Measurements from ENCODE around the gene KIF25.

Gene KIF25

DNA sequence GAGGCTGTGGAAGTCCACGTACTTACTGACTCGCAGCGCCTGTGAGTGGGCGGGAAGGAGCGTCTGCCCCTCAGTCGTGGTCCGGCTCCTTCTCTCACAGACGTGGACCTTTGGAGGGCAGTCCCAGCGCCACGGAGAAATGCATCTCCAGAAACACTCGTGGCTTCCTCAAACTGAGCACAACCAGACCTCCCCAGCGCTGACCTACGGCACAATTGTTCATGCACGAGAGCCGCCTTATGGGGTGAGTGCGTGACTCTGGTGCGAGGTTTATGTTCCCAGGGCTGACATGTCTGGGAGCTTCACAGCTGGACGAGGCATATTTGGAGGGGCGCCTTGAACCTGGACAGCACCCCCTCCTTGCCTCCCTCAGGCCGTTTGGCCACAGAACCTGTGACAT, 51.8 kb downstream of the KIF25 start:
- DNase-seq (ENCODE audit: low read depth in 4 of 4, low spot score in 1 of 4), result no peak

DNA sequence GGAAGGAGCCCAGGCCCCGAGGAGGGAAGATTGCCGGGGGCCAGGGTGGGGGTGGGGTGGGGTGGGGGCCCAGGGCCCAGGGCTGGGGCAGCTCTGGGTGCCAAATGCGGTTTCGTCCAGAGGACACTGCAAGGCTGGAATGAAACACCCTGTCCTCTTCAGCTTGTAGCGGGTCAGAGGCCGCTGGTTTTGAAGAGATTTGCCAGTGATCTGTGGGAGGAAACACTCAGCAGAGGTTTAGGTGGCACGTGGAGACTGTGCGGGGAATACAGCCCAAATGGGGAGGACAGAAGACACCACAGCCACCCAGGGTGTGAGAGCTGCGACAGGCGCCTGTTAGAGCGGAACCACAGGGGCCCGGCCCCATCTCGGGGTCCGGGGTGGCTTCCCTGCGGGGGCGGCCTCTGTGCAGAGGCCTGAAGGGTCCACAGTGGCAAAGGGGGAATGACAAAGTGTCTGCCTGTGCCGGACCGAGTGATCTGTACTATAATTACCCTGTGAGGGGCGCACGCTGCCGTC, 52.3 kb downstream of the KIF25 start:
- DNase-seq (ENCODE audit: low read depth in 4 of 4, low spot score in 1 of 4), result no peak

DNA sequence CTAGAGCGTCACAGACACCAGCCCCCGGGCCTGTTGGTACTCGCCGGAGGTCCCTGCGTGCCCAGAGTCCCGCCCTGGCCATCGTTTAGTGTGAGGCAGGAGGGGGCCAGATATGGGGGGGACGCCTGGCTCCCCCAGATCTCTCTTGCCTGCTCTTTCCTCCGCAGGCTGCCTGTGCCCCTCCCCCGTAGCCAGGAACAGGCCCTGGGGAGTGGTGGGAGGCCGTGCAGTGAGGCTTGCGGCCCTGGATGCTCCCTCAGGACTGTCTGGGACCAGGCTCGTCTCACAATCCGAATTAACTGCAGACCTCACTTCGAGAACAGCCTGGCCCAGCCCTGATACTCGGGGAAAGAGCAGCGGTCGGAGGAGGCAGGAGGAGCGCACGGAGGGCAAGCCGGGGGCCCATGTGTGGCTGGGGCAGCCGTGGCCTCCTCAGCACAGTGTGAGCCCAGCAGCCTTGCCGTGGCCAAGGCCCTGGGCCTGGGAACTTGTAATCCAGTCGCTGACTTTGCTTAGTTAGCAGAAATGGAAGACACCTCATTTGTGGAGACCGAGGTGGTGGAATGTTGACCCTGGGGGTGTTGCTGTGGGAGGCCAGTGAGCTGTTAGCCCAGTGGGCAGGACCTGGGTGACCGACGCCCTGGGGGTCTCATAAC, 52.9 kb downstream of the KIF25 start:
- no peak for DNase-seq (ENCODE audit: low read depth in 4 of 4, low spot score in 1 of 4)

DNA sequence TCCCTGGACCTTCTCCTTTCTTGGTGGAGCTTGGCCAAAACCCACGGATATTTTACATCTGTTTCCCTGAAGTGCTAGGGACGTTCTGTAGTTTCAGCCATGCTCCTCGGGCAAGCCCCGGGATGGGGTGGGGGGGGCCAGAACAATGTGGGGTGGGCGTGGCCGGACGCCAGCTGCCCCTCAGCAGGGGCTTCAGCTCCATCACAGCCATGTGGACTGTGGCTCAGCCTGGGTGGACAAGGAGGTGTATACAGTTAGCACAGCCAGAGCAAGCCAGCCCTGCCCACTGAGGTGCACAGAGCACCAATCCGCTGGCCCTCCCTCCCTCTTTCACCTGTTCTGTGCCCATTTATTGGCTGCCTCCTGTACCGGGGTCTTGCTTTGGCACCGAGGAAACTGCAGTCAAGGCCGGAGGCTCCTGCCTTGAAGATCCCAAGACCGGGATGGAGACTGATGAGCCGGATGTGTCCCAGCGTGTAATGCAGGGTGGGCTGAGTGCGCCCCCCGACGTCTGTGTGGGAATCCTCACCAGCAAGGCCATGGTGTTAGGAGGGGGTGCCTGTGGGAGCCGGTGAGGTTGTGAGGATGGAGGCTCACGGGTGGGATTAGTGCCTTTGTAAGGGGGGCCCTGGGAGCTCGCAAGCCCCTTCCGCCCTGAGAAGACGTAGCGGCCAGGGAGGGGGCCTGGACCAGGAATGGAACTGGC, 53.6 kb downstream of the KIF25 start:
- no peak for DNase-seq (ENCODE audit: low read depth in 4 of 4, low spot score in 1 of 4)

DNA sequence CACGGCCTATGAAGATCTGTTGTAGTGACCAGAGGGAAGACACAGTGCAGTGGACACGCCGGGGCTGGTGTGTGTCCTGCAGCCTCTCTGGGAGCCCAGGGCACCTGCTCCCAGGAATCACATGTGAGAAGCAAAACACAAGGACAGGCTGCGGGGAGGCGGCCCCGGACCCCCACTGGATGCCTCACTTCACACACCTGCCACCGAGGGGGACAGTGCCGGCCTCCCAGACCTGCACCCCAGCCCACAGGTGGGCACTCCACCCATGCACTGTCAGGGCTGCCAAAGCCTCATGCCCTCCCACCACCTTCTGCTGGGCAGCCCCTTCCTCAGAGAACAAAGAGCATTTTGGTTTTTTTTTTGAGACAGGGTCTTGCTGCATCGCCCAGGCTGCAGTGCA, 54.2 kb downstream of the KIF25 start:
- DNase-seq (ENCODE audit: low read depth in 4 of 4, low spot score in 1 of 4), result no peak

DNA sequence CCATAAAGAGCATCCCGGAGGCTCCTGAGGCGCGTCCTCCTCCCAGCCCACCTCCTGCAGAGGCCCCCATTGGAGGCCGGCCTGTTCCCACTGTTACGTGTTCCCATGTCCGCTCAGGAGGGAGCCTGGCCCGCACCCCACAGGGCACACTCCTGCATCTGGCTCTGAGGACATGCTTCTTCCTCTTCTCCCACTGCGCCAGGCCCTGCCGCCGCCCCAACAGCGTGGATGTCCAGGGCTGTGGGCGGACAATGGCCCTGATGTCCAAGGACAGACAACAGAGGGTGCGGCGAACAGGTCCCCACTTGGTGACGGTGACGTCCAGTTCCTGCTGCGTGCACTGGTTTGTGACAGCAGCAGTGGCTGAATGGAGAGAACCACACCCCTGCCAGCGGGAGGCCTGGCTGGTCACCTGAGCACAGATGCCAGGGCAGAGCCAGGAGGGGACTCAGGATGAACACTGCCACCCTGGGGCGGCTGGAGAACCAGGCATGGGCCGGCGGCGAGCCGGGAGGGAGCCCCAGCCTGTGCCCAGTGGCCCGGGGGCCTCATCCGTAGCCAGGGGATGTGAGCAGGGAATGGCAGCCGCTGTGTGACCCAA, 54.9 kb downstream of the KIF25 start:
- DNase-seq (ENCODE audit: low read depth in 4 of 4, low spot score in 1 of 4), result no peak

DNA sequence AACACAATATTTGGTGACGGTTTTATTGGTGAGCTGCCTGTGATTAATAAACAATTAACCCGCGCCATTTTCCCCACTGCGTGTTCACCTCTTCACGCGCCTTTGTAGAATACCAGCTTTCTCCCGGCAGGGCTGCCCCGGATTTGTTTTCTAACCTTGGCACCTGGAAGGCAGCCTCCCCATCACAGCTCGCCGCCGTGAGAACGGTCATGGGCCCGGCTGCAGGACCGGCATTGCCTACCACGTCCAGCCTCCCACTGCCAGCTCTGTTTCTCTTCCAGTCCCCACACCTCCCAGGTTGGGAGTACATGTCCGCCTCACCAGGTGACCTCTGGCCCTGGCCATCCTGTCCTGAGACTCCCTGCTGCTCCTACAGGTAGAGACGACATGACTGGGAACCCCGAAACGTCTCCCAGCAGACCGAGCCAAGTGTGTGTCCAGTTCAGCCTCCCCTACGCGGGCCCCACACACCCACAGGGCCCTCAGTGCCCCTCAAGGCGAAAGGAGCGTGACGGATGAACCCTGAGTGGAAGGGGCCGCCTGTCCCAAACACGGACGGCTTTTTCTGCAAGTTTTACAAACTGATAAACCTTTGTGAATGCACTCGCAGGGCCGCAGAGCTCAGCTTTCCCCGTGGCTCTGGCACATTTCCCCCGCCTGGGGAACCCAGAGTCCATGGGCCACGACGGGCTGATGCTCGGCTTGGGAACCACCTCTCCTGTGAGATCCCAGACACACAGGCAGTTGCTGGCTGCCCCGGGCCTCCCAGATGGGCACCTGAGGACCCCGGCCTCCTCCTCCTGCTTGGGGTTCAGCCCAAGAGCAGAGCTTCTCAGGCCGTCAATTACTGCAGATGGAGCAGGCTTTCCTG, 55.9 kb downstream of the KIF25 start:
- no peak for DNase-seq (ENCODE audit: low read depth in 4 of 4, low spot score in 1 of 4)

DNA sequence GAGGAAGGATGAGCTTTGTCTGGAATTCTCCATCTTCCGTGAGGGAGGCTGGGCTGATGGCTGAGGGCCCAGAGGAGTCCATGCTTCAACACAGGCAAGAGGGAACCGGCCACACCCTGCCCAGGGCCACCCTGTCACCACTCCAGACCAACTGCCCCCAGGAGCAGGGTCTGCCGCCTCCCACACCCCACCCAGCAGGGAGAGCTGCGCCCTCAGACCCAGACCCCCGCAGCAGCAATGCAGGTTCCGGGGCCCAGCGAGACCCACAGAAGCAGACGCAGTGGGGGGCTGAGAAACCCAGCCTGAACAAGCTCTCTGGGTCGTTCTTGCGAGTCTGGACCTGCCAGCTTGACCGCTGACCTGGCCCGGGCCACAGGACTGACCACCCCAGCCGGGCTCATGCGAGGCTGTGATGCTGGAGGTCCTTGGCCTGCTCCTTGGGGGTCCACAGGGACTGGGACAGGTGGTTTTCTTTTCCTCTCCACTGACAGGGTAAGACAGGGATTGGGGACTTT, 56.5 kb downstream of the KIF25 start:
- no peak for DNase-seq (ENCODE audit: low read depth in 4 of 4, low spot score in 1 of 4)

DNA sequence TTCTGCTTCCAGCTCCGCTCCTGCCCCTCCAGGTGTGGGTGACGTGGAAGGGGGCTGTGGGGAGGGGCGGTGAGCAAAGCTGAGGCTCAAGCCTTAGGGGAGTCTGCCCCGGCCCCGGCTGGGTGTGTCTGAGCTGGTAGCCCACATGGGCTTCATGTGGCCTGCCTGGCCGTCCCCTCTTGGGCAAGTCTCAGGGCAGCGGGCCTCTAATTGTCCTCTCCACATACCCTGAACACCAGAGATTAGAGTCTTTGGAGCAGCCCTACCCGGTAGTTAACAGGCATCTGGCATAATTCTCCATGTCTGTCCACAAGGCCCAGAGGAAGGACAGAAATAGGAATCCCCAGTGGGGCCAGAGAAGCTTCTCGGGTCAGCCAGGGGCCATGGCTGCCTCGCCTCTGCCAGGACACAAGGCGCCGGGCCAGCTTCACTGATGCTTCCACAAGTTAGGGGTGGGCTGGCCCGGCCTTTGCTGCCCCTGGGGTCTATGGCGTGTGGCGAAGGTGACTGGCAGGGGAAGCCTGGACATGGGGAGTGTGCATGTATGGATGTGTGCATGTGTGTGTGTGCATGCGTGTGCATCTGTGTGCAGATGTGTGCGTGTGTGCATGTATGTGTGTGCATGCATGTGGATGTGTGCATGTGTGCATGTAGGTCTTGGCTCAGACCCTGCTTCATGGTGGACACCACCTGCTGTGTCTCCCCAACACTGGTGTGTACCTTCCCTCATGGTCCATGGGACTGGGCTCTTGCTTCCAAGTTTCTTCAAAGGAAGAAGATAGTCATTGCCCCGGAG, 57.5 kb downstream of the KIF25 start:
- no peak for DNase-seq (ENCODE audit: low read depth in 4 of 4, low spot score in 1 of 4)

DNA sequence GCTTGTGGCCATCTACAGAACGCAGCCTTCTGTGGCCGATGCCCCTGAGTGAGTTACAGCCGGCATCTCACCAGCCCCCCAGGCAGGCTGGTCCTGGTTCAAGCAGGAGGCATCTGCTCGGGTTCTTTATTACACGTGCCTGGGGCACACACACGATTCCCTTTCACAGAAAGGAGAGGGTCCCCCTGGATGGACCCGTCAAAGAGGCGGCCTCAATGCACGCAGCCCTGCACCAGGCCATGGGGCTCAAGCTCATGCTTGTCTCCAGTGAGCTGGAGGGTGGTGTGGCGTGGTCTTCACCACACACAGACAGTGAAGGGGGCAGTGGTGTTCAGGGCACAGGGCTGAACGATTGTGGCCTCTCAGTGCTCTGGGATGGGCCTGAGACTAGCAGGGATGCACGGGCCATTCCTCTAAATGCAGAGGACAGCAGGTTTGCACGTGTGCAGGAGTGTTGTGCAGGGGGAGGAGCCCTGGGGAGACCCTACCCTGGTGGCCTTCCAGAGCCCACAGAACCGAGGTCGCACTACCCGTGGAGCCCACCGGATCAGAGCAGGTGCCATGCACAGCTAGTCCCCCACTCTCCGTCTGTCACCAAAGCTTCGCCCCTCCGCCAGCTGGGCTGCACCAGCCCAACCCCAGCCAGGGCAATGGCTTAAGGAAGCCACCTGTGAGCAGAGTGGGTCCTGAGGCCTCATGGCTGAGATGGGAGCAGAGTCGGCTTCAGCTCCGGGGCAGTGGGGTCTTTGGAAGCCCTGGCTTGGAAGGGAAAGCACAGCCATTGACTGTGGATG, 58.4 kb downstream of the KIF25 start:
- no peak for DNase-seq (ENCODE audit: low read depth in 4 of 4, low spot score in 1 of 4)

DNA sequence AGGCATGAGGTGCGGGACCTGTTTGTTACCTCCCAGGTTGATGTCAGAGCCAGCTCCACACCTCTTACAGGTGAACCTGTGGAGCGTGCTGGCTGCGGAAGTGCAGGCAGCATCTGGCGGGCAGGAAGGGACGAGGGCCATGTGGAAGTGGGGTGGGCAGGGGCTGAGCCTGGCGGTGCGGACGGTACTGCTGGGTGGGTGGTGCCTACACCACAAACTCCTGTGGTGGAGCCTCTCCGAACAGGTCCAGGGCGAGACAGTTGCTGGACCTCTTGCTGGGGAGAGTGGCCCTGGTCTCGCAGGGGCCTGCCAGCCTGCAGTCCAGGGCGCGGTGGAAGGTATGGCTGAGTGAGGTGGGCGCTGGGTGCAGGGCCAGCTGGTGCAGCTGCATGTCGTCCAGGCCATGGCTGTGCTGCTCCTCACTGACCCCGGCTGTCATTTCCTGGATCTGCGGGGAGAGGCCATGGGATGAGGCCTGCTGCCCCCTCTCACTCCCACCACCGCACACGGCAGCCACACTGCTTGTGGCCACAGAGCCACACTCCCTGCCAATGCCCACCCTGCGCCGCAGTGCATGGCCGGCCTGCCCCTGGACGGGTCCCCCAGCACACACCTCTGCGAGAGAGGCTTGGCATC, 59.5 kb downstream of the KIF25 start:
- no peak for DNase-seq (ENCODE audit: low read depth in 4 of 4, low spot score in 1 of 4)

DNA sequence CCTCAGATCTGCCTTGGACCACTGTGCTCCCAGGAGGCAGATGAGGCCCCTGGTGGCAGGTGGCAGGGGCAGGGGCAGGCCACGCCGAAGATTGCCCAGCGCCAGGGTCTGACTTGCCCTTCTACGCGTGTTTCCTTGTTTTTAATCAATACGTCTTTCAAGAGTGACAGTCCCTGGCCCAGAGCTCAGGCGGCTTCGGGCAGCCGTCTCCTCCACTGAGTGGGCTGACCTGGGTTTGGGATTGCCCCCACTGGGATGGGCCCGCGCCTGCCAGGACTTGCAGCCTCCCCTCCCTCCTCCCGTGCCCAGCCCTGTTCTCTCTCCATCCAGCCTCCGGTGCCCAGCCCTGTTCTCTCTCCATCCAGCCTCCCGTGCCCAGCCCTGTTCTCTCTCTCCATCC, 60.4 kb downstream of the KIF25 start:
- no peak for DNase-seq (ENCODE audit: low read depth in 4 of 4, low spot score in 1 of 4)

DNA sequence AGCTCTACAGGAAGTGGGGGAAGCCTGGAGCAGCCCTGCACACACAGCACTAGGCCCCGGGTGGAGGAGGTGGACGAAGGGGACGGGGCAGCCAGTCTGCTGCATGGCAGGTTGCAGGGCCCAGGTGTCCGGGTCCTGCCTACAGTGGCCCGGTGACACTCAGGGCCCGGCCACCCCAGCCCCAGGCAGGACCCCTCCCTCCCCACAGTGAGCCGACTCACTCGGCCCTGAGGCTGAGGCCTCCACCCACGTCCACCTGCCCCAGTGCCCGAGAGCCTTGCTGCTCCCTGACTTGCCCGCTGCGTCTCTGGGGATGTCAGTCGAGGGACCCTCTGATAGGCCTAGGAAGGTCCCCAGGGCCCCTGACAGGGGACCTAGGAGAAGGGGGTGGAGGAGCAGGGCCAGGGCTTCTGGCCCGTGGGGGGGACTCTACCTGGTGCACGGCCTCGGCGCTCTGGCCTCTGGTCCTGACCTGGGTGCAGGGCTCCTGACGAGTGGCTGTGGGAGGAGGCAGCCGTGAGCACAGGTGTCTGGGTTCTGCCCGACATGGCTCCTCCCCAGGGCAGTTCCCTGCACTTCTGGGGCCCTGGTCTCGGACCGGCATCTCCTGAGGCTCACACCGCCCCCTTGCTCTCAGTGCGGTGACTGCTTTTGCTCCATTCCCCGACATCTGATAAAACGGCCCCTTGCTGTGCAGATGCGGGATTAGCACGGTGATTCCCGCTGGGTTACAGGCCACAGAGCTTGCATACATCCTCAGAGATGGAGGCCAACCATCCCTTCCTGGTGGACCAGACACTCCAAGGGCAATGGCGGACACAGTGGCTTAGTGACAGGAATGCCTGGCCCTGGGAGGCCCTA, 61.5 kb downstream of the KIF25 start:
- DNase-seq (ENCODE audit: low read depth in 4 of 4, low spot score in 1 of 4), result no peak

DNA sequence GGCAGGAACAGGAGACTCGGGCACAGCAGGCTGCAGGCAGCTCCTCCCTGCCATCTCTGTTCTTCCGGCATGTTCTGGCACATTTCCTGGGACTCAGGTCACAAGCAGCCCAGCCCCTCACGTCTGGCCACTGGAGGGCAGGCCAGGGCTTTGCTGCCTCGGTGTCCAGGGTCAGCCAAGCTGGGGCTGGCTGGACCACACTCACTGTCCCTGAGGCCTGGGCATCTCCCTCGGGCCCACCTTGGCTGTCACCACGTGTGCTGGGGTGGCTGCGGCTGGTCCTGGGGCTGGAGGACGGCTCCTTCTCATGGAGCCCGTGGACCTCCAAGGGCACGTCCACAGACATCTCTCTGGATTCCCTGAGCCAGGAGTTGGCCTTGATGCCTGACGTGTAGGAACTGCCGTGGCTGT, 63.1 kb downstream of the KIF25 start:
- DNase-seq (ENCODE audit: low read depth in 4 of 4, low spot score in 1 of 4), result no peak

DNA sequence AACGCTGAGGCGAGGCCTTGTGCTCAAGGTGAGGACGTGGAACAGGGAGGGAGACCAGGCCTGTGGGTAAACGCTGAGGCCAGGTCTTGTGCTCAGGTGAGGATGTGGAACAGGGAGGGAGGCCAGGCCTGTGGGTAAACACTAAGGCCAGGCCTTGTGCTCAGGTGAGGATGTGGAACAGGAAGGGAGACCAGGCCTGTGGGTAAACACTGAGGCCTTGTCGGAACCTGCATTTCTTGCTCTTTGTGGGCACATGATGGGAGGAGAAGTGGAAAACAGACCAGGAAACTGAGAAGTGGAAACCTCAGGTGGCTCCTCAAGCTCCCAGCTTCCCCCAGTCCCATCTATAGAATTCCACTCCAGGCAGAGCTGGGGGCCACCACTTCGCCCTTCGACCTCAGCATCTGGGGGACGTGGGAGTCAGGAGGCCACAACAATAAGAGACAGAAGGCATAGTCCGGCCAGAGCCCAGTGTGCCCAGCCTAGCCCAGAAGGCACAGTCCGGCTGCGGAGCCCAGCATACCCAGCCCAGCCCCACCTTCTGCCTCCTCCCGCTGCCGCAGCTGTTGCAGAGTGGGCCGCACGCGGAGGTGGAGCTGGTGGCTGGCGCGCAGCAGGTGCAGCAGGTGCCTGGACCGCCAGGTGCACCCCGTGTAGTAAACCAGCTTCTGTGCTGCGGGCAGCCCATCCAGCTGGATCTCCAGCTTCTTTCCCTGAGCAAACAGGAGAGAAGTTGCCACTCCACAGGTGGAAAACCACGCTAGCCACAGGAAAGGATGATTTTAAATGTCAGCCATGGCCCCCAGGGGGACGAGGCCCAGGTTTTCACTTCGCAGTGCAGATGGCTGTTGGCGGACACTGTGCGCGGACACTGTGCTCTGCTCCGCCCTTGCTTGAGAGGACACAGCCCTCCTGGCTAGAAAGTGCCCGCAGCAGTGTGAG, 64.1 kb downstream of the KIF25 start:
- DNase-seq (ENCODE audit: low read depth in 4 of 4, low spot score in 1 of 4), result no peak

DNA sequence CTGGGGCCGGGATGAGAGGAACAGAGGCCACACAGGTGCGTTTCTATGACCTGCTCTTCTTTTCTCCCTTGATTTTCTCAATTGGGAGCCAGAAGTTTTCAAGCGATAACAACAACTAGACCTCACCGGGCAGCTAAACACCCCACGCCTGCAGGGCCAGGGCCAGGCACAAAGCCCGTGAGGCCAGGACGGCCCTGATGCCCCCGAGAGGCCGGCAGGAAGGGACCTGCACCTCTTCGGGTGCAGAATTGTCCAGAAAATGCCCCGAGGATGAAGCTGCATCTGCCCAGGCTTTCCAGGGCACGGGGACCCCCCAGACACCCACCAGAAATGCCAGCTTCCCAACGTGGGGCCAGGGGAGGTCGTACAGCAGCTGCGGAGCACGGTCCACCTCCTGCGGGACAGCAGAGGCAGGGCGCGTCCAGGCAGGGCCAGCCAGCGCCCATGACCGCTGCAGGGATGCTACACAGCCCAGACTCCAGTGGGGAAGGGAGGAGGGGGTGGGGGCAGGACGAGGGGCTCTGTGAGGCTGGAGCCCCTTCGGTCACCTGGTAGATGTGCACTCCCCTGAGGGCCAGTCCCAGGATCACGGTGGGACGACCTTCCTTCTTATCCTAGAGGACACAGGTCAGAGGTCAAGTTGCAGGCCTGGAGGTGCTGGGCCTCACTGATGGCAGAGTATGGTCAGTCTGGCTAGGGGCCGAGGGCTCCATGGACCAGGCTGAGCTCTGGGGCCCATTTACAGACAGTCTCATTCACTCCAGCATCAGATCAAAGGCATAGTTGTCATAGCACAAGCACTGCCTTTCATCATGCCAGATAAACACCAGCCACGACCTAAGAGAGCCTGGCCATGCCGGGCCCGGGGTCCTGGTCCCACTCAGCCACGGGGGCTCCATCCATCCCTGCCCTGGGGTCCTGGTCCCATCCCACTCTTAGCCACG, 65.1 kb downstream of the KIF25 start:
- DNase-seq (ENCODE audit: low read depth in 4 of 4, low spot score in 1 of 4), result no peak
